A549 treated with RU486 at 1 μM for 4 hours (cell line): ENCODE data around the gene OGT. TPM values are rescaled to one million over a fixed set of nuclear protein-coding genes. Genes with fewer than 3 reads are reported as not detected.

Source experiments
- total RNA-seq: library from RNA; stranded (reverse); fragments of 200-300 nt; extraction: Qiagen RNA extraction; gene quantifications from 5 replicates; pipeline ENCODE4 v1.2.3, GENCODE V29; 2022; ENCODE audit warnings: low read depth

The OGT gene
- 22.7 to 43.8 TPM (median 36.7 TPM) in 5 replicates for total RNA-seq

DNA sequence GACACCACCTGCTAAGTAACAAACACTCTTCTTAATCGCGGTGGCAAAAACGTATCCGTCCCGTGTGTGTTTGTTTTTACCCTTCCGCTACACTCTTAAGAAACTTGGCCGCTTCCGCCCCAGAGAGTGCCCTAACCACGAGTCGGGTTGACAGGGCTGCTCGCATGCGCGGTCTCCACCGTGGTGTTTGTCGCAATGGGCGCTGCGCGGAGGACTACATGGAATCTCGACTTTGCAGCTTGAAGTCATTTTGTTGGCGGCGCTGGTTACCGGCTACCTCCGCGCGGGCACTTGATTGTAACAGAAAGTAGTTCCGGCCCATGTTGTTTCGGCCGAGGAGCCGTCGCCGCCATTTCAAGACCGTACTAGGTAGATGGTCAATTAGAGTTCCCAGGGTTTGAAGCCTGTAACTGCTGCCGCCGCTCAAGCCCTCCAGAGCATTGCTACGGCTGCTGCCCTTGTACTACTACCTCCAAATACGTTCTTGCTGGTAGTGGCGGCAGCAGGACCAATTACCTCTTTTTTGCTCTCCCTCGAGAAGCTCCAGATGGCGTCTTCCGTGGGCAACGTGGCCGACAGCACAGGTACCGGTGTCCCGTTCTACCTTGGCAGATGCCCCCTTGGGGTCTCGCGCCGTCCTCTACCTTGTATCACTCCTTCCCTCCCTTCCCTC lies at the start of gene OGT:
Gene OGT, plus strand, starts transcription at position 352 of the 673 bp plus-strand sequence. Its CDS starts 196 bp downstream, at position 548.

DNA sequence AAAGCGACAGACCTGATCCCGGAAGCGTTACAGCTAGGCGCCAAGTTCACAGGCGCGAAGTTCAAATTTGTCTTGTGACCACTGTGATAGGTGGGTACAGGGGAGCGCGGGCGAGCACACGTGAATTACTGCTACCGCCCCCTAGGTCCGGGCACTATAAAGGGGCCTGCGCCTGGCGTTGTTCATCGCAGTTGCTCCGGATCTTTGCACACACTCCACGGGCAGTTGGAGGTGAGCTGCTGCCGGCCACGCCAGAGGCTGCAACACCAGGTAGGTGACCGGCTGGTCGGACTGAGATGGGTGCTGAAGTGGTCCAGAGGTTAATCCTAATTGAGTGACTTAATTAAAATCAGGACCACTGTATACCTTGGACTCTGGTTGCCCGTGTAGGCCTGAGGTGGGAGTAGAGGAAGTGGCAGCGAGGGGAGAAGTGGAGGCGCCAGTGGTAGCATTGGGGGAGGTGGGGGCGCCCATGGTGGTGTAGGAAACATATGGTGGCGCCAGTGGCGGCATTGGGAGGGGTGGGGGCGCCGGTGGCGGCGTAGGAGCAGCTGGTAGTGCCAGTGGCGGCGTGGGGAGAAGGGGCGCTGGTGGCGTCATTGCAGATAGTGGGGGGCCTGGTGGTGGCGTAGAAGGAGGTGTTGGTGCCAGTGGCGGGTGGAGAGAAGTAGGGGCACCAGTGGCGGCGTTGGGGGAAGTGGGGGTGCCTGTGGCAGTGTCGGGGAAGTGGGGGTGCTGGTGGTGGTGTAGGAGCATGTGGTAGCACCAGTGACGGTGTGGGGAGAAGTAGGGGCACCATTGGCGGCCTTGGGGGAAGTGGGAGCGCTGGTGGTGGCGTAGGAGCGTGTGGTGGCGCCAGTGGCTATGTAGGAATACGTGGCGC lies 45.6 kb downstream of the OGT start, which contains the start of gene GCNA:
Gene GCNA, plus strand, starts transcription at position 185 of the 883 bp plus-strand sequence. CDS start 2,385 bp downstream, outside the sequence.

DNA sequence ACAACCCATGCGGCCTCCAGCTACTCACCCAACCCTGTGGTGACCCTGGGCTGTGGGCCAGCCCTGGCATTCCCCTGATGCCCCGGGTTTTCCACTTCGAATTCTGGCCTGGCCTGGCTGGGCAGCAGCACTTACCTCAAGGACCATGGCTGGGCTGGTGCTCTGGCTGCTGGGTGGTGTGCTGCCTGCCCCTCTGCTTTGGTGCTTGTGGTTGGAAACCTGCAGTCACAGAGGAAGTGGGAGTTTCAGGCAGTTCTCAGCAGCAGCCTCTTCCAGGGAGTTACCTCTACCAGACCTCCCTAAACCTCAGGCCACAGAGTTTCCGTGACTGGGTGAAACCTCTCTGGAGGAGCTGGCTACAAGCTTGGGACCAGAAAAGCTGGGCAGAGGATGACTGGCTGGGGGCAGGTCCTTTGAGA lies 85.4 kb downstream of the OGT start, which contains the start of gene CXCR3:
Gene CXCR3, minus strand, starts transcription at position 209 of the 419 bp plus-strand sequence. Its CDS starts 62 bp downstream, at position 147.

Other genes starting within 250 kb of the OGT start
- gene NONO, start 249.5 kb upstream of the OGT start, total RNA-seq: 363 to 404 TPM (median 378 TPM) in 5 replicates
- 0.65 to 1.1 TPM (median 0.80 TPM) in 5 replicates for gene ITGB1BP2, start 231.4 kb upstream of the OGT start, total RNA-seq
- 12.0 to 19.7 TPM (median 15.5 TPM) in 5 replicates for gene TAF1, start 166.7 kb upstream of the OGT start, total RNA-seq
- gene GCNA, start 45.3 kb downstream of the OGT start, total RNA-seq: 0.88 to 1.9 TPM (median 1.5 TPM) in 5 replicates
- gene CXCR3, start 85.4 kb downstream of the OGT start, total RNA-seq: 0.09 to 0.19 TPM in 2 of 5 replicates, not detected in the others
- gene CXorf49, start 185.2 kb downstream of the OGT start, total RNA-seq: not detected in 5 replicates
- not detected in 5 replicates for gene CXorf49B, start 230.2 kb downstream of the OGT start, total RNA-seq